Transverse colon (tissue), 4 donors: ENCODE data around the gene OR10H1. TPM values are rescaled to one million over a fixed set of nuclear protein-coding genes. Genes with fewer than 3 reads are reported as not detected.
"Not testable (repeated sequence)": the region's sequence is repeated elsewhere in the genome, so short reads cannot be mapped to it uniquely, and the experiment has no call there.

Experiments used
- DNase-seq: peaks from one replicate; pipeline ENCODE4 v3.0.0-alpha.2; 2019
- H3K27ac ChIP-seq, 4 donors: fragments of 200-600 bp; sonication (generic); 2 replicates each; pipeline ENCODE4 v1.5.1; 2016 to 2018; ENCODE audit warnings: inconsistent platforms in 4 of 4
- H3K27me3 ChIP-seq: fragments of 200-600 bp; sonication (generic); 2 replicates; pipeline ENCODE4 v1.5.1; 2017; ENCODE audit warnings: inconsistent platforms
- H3K36me3 ChIP-seq, 4 donors: fragments of 200-600 bp; sonication (generic); 2 replicates each; pipeline ENCODE4 v1.5.1; 2017 to 2019; ENCODE audit warnings: inconsistent platforms in 4 of 4
- H3K4me1 ChIP-seq, 4 donors: fragments of 200-600 bp; sonication (generic); 2 replicates each; pipeline ENCODE4 v1.5.1; 2017 to 2020; ENCODE audit warnings: inconsistent platforms in 4 of 4
- H3K4me3 ChIP-seq, 4 donors: fragments of 200-600 bp; sonication (generic); 1 replicate in 1 of 4; 2 replicates in 3 of 4; pipeline versions ENCODE4 v1.5.1 to v1.6.1; 2017 to 2019; ENCODE audit warnings: inconsistent platforms in 4 of 4
- H3K9me3 ChIP-seq, 2 donors: fragments of 200-600 bp; sonication (generic); 2 replicates each; pipeline ENCODE4 v1.5.1; 2017 to 2019; ENCODE audit warnings: inconsistent platforms in 2 of 2
- EP300 ChIP-seq: sonication (generic); formaldehyde crosslinking; IDR thresholded peaks from one replicate; pipeline ENCODE4 v1.6.1; 2017; ENCODE audit warnings: antibody characterized with exemption, low read depth
- POLR2A ChIP-seq: fragments of 450-650 bp; IDR thresholded peaks from one replicate; pipeline ENCODE4 v1.6.1; 2016; ENCODE audit warnings: antibody characterized with exemption, mild to moderate bottlenecking, moderate library complexity
- POLR2AphosphoS5 ChIP-seq, 3 donors: sonication (generic); formaldehyde crosslinking; IDR thresholded peaks; one replicate each; pipeline ENCODE4 v1.6.1; 2016; ENCODE audit warnings: antibody characterized with exemption in 3 of 3
- WGBS, 2 donors: methylation state at CpG; one replicate each; pipeline ENCODE4 v1.1.5; 2018; ENCODE audit warnings: low coverage in 1 of 2; 5-methylcytosine and 5-hydroxymethylcytosine counted together
- in situ Hi-C, 4 donors: fragments of 200-750 bp; cut with MboI; loops; one replicate each; pipeline versions ENCODE4 v1.15.0 to v1.15.1; 2017; ENCODE audit warnings: low sequenced_read_pairs in 3 of 4, low pct_ligation_motif_present in 1 of 4, low pct_unique_long_range_greater_than_20kb in 1 of 4
- intact Hi-C: fragments of 100-400 bp; cut with DNase I; formaldehyde crosslinking; loops from one replicate; pipeline ENCODE4 v1.15.1; 2023; ENCODE audit warnings: low total_unique reads
- total RNA-seq, 4 donors: library from RNA; depleted of rRNA; stranded (reverse); fragments of >200 nt; gene quantifications; one replicate each; pipeline ENCODE4 v1.1.0, GENCODE V29; 2016
- TF ChIP-seq, protein P1 (sequence below), 5 experiments: fragments of 200-600 bp in 3 of 5; fragments of 450-650 bp in 2 of 5; sonication (generic) in 3 of 5; IDR thresholded peaks; 1 replicate in 2 of 5; 2 replicates in 3 of 5; pipeline ENCODE4 v1.5.1; 2016 to 2017; ENCODE audit warnings: antibody characterized with exemption in 5 of 5, inconsistent platforms in 3 of 5, mild to moderate bottlenecking in 2 of 5, moderate library complexity in 1 of 5

The OR10H1 gene
- total RNA-seq, 4 donors from 2014 or later = not detected

DNA sequence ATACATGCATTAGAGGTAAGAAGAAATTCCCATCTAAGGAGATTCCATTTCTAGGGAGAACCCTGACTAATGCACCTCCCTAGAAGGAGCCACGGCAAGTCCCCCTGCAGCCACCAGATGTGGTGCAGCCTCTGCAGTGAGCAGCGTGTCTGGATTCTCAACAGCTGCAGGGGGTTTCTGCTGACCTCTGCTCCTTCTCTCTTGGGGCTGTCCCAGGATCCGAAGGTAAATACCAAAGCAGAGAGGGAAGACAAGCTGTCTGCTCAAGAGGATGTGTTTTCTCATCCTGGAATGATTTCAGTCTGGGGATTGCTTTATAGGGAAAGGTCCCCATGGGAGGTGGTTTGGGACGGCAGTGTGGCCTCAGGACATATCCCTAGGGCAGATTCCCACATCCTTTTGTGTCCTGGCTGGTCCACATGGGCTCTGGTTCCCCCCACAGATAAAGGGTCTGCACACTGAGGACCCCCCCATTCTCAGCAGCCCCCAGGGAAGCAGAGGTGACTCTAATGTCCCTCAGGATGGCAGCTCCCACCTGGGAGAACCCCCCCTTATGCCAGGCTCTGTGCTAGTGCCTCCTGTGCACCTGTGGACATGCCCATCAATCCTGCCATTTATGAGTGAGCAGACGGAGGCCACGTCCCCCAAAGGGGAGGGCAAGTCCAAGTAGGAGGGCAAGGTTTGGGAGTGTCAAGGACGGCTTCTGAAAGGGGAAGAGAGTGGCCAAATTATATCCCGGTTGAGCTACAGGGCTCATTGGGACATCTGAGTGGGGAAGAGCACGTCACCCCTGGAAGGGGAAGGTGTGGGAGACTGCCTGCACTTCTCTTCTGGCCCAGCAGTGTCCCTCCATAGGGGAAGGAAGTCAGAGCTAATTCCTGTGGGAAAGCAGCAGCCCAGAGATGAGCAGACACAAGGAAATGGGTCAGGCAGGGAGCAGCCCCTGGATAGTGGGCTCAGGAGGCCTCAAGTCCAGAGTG lies 38.2 kb downstream of the OR10H1 start:
- DNase-seq = no peak
- in situ Hi-C loops = loop anchor here (5.0 kb wide), 2 partner anchors 100 to 105 kb away; partner anchors contain the start of gene CYP4F12 (in 1 of the 4)
- peaks cover 7 to 12% (median 11%) of the 10 kb centered on the region in 4 donors for H3K4me1 ChIP-seq
- no peak for TF ChIP-seq EP300
- TF ChIP-seq, protein P1, sequence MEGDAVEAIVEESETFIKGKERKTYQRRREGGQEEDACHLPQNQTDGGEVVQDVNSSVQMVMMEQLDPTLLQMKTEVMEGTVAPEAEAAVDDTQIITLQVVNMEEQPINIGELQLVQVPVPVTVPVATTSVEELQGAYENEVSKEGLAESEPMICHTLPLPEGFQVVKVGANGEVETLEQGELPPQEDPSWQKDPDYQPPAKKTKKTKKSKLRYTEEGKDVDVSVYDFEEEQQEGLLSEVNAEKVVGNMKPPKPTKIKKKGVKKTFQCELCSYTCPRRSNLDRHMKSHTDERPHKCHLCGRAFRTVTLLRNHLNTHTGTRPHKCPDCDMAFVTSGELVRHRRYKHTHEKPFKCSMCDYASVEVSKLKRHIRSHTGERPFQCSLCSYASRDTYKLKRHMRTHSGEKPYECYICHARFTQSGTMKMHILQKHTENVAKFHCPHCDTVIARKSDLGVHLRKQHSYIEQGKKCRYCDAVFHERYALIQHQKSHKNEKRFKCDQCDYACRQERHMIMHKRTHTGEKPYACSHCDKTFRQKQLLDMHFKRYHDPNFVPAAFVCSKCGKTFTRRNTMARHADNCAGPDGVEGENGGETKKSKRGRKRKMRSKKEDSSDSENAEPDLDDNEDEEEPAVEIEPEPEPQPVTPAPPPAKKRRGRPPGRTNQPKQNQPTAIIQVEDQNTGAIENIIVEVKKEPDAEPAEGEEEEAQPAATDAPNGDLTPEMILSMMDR (IDR thresholded peaks at IDR 0.05) = no peak
- TF ChIP-seq POLR2A = no peak
- no peak for TF ChIP-seq POLR2AphosphoS5 (IDR thresholded peaks at IDR 0.05)
- intact Hi-C loops = no loop called here
- 59% methylated on average over 9 of the region's 9 CpGs; no CpG with 5 or more reads in 1 of the 2 donors for WGBS, 2 donors
- H3K9me3 ChIP-seq = no peaks in the 10 kb centered on the region
- no peak overlapping the region for H3K4me3 ChIP-seq
- no peaks in the 10 kb centered on the region for H3K27me3 ChIP-seq
- no peak overlapping the region for H3K27ac ChIP-seq
- no peaks in the 10 kb centered on the region for H3K36me3 ChIP-seq

DNA sequence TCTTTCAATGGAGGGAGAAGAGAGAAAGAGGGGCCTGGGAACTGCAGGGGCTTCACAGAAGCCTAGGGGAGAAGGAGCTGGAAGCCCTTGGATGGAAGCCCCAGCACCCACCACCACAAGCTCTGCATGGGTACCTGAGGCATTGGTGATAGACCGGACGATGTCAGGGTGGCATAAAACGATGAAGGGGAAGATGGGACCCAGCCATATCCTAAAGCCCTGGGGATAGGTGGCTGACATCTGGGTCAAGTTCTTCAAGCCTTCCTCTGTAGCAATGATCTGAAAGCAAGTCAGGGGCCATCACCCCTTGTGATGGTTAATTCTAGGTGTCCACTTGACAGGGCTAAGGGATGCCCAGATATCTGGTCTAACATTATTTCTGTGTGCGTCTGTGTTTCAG lies 39.2 kb downstream of the OR10H1 start:
- TF ChIP-seq, protein P1 (IDR thresholded peaks at IDR 0.05) = no peak
- no peak for TF ChIP-seq EP300
- no peak for TF ChIP-seq POLR2AphosphoS5 (IDR thresholded peaks at IDR 0.05)
- TF ChIP-seq POLR2A = no peak
- 73 to 86% methylated on average over 2 to 4 of the region's 4 CpGs for WGBS, 2 donors
- no peak overlapping the region for H3K27ac ChIP-seq
- no peak overlapping the region for H3K4me3 ChIP-seq
- in situ Hi-C loops = loop anchor here (5.0 kb wide), 2 partner anchors 99 to 104 kb away; partner anchors contain the start of gene CYP4F12 (in 1 of the 4)
- no peak for DNase-seq
- H3K9me3 ChIP-seq = no peaks in the 10 kb centered on the region
- no peaks in the 10 kb centered on the region for H3K27me3 ChIP-seq
- intact Hi-C loops = no loop called here
- peaks cover 7 to 12% (median 11%) of the 10 kb centered on the region in 4 donors for H3K4me1 ChIP-seq
- H3K36me3 ChIP-seq = no peaks in the 10 kb centered on the region

DNA sequence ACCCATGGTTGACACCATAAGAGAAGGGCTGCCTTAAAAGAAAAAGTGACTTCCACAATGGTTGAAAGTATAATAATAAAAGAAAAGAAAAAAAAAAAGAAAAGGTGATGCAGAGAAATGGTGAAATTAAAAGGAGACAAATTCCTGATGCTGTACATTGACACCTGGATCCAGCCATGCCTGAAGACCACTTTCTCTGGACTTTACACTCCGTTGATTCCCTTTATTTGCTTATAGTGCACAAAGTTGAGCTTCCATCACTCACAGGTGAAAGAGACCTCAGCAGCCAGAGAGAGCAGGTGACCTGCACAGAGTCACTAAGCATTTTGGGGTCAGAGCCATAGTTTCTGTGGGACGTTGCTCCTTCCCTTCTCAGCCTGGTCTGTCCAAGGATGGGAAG lies 40.2 kb downstream of the OR10H1 start:
- Histone ChIP-seq H3K27ac (no peak overlapping the region), H3K4me1 (peaks cover 3 to 4% (median 3%) of the 10 kb centered on the region in 4 donors), H3K9me3 (no peaks in the 10 kb centered on the region), H3K36me3 (no peaks in the 10 kb centered on the region), H3K27me3 (no peaks in the 10 kb centered on the region), H3K4me3 (no peak overlapping the region)
- TF ChIP-seq EP300 = no peak
- TF ChIP-seq, protein P1 (IDR thresholded peaks at IDR 0.05) = no peak
- TF ChIP-seq POLR2A = no peak
- TF ChIP-seq POLR2AphosphoS5 (IDR thresholded peaks at IDR 0.05) = no peak
- intact Hi-C loops = no loop called here
- no peak for DNase-seq
- 41 to 75% methylated on average over 2 of the region's 2 CpGs for WGBS, 2 donors
- in situ Hi-C loops = loop anchor here (5.0 kb wide), 2 partner anchors 98 to 103 kb away; partner anchors contain the start of gene CYP4F12 (in 1 of the 4)

DNA sequence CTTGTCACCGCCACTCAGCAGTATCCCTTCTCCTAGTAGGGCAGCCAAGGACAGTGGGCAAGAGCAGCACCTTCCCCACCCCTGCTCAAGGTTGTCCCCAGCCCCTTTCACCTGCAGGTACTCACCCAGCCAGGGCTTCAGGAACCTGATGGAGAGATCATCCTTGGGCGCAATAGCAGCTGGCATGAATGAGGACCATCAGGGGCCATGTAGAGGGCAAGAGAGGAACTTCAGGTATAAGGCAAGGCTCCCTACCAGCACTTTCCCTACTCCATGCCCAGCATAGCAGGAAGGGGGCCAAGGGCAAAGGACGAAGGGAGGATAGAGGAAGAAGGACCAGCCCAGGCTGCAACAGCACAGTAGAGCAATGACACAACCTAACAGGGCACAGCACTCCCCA lies 41.3 kb downstream of the OR10H1 start:
- H3K36me3 ChIP-seq, H3K4me3 ChIP-seq, intact Hi-C loops, H3K27ac ChIP-seq, in situ Hi-C loops, H3K27me3 ChIP-seq, H3K9me3 ChIP-seq, DNase-seq, H3K4me1 ChIP-seq: not testable (repeated sequence)
- WGBS, 2 donors = 78% methylated on average over 3 of the region's 3 CpGs; no CpG with 5 or more reads in 1 of the 2 donors
